Smooth muscle cell of the coronary artery (primary cell): ENCODE results near the gene SNX18. TPM values are rescaled to one million over a fixed set of nuclear protein-coding genes. Genes with fewer than 3 reads are reported as not detected.

Experiments used
- total RNA-seq: library from RNA; depleted of rRNA; stranded (reverse); fragments of >200 nt; gene quantifications from 2 replicates; pipeline ENCODE4 v1.2.3, GENCODE V29; 2014; ENCODE audit warnings: low replicate concordance

Gene SNX18, protein sequence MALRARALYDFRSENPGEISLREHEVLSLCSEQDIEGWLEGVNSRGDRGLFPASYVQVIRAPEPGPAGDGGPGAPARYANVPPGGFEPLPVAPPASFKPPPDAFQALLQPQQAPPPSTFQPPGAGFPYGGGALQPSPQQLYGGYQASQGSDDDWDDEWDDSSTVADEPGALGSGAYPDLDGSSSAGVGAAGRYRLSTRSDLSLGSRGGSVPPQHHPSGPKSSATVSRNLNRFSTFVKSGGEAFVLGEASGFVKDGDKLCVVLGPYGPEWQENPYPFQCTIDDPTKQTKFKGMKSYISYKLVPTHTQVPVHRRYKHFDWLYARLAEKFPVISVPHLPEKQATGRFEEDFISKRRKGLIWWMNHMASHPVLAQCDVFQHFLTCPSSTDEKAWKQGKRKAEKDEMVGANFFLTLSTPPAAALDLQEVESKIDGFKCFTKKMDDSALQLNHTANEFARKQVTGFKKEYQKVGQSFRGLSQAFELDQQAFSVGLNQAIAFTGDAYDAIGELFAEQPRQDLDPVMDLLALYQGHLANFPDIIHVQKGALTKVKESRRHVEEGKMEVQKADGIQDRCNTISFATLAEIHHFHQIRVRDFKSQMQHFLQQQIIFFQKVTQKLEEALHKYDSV
- total RNA-seq = 41.6 and 112 TPM in 2 replicates

DNA sequence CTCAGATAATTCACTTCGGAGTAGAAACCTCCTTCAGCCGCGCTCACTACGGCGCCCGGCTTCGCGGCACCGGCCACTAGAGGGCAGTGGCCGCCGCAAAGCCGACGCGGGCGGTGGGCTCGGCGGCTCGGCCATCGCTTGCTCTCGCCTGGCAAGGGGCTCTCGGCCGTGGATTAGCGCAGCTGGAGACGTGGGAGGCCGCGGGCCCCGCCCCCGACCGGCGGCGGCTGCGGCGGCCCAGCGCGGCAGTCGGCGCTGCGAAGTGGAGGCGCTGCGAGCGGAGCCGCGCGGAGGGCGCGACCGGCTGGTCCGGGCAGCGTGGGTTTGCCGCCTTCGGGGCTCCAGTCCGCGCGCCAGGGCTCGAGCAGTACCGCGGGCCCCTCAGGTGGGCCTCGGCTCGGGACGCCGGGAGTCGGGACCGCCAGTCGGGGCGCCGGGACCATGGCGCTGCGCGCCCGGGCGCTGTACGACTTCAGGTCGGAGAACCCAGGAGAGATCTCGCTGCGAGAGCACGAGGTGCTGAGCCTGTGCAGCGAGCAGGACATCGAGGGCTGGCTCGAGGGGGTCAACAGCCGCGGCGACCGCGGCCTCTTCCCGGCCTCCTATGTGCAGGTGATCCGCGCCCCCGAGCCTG, at the start of gene SNX18:
TSS of gene SNX18 (plus strand) at position 248 of the 634 bp plus-strand sequence. CDS start at position 442, 194 bp downstream.

Other genes with a start within 250 kb of the SNX18 start
- gene ARL15, start 207.2 kb upstream of the SNX18 start, total RNA-seq = 21.3 and 22.5 TPM in 2 replicates
- 0.45 and 1.6 TPM in 2 replicates for gene HSPB3, start 62.1 kb upstream of the SNX18 start, total RNA-seq